Skeletal muscle satellite cell (primary cell): ENCODE data around the gene LGALS4.

Experiments used
- H3K27me3 ChIP-seq: 2 replicates; pipeline ENCODE4 v1.7.0; 2013; ENCODE audit warnings: low read length; ENCODE audit not compliant: control insufficient read depth, insufficient read depth
- H3K36me3 ChIP-seq: 2 replicates; pipeline ENCODE4 v1.7.0; 2013; ENCODE audit warnings: mild to moderate bottlenecking, control low read depth, low read length; ENCODE audit not compliant: insufficient read depth
- H3K4me1 ChIP-seq: 2 replicates; pipeline ENCODE4 v1.7.0; 2013; ENCODE audit warnings: low read length; ENCODE audit not compliant: control insufficient read depth, insufficient read depth
- H3K4me2 ChIP-seq: 2 replicates; pipeline ENCODE4 v1.7.0; 2013; ENCODE audit warnings: mild to moderate bottlenecking, low read length
- H3K4me3 ChIP-seq: 2 replicates; pipeline ENCODE4 v1.7.0; 2013; ENCODE audit warnings: low read length
- H3K9ac ChIP-seq: 2 replicates; pipeline ENCODE4 v1.7.0; 2013; ENCODE audit warnings: mild to moderate bottlenecking, low read depth, low read length, moderate library complexity
- H3K9me3 ChIP-seq: replicated peaks from 2 replicates; pipeline ENCODE4 v1.7.0; 2013; ENCODE audit warnings: mild to moderate bottlenecking, control low read depth, low read length

LGALS4 gene

DNA sequence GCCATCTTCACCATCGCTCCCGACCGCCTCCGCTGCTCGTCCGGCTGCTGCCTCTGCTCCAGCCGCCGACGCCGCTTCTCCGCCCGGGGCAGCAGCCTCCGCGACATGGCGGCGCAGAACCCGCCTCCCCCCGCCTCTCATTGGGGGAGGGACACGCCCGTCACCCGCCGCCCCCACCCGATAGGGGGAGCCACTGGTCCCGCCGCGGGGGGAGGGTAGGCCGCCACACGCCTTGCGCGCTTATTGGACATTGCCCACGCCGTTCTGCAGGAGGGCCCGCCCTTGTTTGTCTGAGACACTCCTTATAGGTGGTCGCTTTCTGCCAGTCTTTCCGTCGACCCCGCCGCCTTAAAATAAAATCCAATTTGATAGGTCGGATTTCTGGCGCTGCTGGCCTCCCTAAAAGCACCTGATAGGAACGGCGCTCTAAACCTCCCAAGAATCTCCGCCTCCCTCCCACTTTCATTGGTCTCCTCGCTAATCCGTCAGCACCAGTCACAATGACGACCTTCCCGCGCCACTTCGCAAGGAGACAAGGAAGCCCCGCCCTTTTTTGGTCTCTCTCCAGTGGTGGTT is 37.2 kb upstream of the LGALS4 start, which contains the start of gene HNRNPL:
Gene HNRNPL (minus strand): TSS at position 127 of the 576 bp plus-strand sequence. CDS start 20 bp downstream, at position 107.
- peak within 1 kb of the TSS; percentile 85 for H3K4me3 ChIP-seq
- peak within 1 kb of the TSS; percentile 98 for H3K4me2 ChIP-seq
- H3K9me3 ChIP-seq = no peaks in the 10 kb centered on the region
- peak within 1 kb of the TSS; percentile 99 for H3K9ac ChIP-seq
- H3K27me3 ChIP-seq = no peaks in the 10 kb centered on the region
- H3K36me3 ChIP-seq = peaks cover 38% of the 10 kb centered on the region
- peaks cover 35% of the 10 kb centered on the region for H3K4me1 ChIP-seq

GRCh38 chr19:38849147-38849859 is 36.6 kb upstream of the LGALS4 start:
- no peaks in the 10 kb centered on the region for H3K27me3 ChIP-seq
- H3K36me3 ChIP-seq = peaks cover 44% of the 10 kb centered on the region
- H3K4me3 ChIP-seq = peak overlapping the region; percentile 85
- H3K9ac ChIP-seq = peak overlapping the region; percentile 99
- no peaks in the 10 kb centered on the region for H3K9me3 ChIP-seq
- H3K4me1 ChIP-seq = peaks cover 35% of the 10 kb centered on the region
- peak overlapping the region; percentile 98 for H3K4me2 ChIP-seq

DNA sequence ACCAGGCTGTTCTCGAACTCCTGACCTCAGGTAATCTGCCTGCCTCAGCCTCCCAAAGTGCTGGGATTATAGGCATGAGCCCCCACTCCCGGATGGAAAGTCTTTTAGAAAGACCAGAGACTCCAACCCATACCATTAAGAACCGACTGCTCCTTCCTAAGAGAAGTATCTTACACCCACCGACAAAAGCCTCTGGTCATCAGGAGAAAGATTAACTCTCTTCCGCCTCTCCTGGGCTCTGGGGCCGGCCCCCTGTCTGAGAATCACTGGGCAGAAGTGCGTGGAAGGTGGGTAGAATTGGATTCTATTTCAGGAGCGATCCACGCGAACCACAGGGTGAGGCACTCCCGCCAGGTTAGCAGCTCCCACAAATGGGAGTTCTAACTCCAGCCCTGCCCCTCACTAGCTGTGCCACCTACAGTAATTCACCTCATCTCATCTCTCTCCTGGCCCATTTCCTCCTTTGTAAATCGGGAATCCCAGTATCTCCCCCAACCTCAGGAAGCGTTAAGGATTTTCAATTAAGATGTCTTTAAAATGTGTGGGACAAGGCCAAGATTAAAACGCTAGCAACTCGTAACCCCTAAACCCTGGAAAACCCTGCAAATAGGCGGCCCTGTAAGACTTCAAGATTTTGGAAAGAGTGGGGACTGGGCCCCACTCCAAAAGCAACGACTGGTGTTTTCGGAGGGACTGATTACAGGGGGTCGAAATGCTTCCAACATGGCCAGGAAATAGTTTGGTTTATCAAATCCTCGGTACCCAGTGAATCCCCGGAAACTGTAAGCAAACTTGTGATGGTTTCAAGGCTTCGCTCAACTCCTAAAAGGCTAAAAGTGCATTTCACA is 35.8 kb upstream of the LGALS4 start:
- H3K4me2 ChIP-seq = peak overlapping the region; percentile 98
- H3K4me3 ChIP-seq = peak overlapping the region; percentile 85
- H3K27me3 ChIP-seq = no peaks in the 10 kb centered on the region
- H3K9me3 ChIP-seq = no peaks in the 10 kb centered on the region
- peaks cover 52% of the 10 kb centered on the region for H3K36me3 ChIP-seq
- peaks cover 35% of the 10 kb centered on the region for H3K4me1 ChIP-seq
- H3K9ac ChIP-seq = peak overlapping the region; percentile 99

DNA sequence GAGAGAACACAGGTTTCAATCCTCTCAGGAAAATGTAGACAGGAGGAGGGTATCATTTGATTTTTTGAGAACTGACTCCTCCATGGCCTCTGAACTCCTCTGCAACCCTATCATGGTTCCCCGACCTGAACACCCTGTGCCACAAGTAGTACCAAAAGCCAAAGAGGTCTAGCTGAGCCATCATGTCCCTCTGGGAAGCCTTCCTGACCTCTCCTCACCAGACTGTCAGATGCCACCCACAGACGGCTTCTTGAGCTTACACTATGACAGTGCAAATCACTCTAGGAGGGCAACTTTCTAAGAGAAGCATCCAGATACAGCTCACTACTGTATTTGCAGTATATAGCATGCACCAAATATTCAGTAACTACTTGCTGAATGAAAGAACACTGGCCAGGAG is 33.4 kb upstream of the LGALS4 start:
- Histone ChIP-seq H3K4me2 (no peak overlapping the region), H3K9me3 (no peaks in the 10 kb centered on the region), H3K36me3 (peaks cover 76% of the 10 kb centered on the region), H3K4me1 (peaks cover 22% of the 10 kb centered on the region), H3K27me3 (no peaks in the 10 kb centered on the region), H3K4me3 (no peak overlapping the region), H3K9ac (no peak overlapping the region)

DNA sequence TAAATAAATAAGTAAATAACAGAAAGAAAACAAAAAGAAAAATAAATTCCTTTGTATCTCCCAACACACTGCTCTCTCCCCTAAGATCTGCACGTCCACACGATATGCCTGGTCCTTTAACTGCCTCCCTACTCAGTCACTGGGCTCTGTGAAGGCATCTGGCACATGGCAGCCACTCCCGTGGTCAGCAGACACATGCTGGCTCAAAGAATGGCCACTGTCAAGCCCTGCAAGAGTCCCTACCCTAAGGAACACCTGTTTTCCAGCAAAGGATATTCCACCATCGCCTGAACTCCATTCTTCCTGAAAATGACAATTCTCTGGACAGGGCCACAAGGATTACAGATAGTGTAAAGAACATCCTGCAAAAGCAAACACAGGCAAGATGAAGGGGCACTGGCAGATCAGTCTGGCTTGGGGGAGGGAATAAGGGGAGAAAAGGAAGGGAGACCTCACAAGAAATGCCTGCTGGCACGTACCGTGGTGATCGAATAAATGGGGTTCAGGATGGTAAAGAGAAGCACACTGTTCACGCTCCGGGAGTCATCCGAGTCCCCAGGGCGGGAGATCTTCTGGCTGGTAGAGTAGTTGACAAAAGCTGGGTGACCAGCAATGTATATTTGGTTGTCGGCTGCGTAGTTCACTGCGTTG is 32.8 kb upstream of the LGALS4 start:
- peaks cover 17% of the 10 kb centered on the region for H3K4me1 ChIP-seq
- no peak overlapping the region for H3K4me2 ChIP-seq
- no peak overlapping the region for H3K9ac ChIP-seq
- H3K36me3 ChIP-seq = peaks cover 82% of the 10 kb centered on the region
- no peaks in the 10 kb centered on the region for H3K27me3 ChIP-seq
- H3K9me3 ChIP-seq = no peaks in the 10 kb centered on the region
- no peak overlapping the region for H3K4me3 ChIP-seq

DNA sequence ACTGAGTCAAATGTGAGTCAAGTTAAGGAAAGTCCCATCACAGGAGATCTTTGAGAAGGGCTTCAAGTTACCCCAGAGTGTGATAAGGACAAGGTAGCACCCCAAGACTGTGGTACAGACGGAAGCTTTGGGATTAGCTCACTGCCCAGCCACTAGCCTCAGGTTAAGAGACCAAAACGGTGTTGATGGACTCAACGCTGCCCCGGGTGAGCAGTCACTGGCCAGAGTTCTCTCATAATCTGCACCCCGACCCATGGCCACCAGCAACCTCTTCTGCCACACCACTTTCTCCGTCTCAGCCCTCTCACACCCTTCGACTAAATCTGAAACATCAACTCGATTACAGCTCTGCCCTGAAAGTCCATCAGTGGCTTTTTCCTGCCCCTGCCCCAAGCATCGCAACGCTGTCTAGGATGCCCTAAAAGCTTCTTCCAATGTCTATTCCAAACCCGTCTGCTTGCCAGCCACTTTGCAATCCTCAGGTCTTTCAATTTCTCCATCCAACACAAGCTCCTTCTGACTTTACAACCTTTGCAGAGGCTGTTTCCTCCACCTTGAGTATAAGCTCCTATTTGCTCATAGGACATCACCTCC is 31.4 kb upstream of the LGALS4 start:
- Histone ChIP-seq H3K36me3 (peaks cover 93% of the 10 kb centered on the region), H3K4me3 (no peak overlapping the region), H3K4me2 (no peak overlapping the region), H3K9me3 (no peaks in the 10 kb centered on the region), H3K4me1 (peaks cover 17% of the 10 kb centered on the region), H3K9ac (no peak overlapping the region), H3K27me3 (no peaks in the 10 kb centered on the region)

- no peak overlapping the region for H3K4me2 ChIP-seq
- H3K9ac ChIP-seq = no peak overlapping the region
- peaks cover 13% of the 10 kb centered on the region for H3K4me1 ChIP-seq
- no peaks in the 10 kb centered on the region for H3K9me3 ChIP-seq
- H3K4me3 ChIP-seq = no peak overlapping the region
- H3K36me3 ChIP-seq = peaks cover 95% of the 10 kb centered on the region
- H3K27me3 ChIP-seq = no peaks in the 10 kb centered on the region
Observed at GRCh38 chr19:38843175-38843758, 30.5 kb upstream of the LGALS4 start.

- H3K4me2 ChIP-seq = no peak overlapping the region
- peaks cover 97% of the 10 kb centered on the region for H3K36me3 ChIP-seq
- H3K4me1 ChIP-seq = peaks cover 7% of the 10 kb centered on the region
- H3K9ac ChIP-seq = no peak overlapping the region
- H3K9me3 ChIP-seq = no peaks in the 10 kb centered on the region
- H3K27me3 ChIP-seq = no peaks in the 10 kb centered on the region
- H3K4me3 ChIP-seq = no peak overlapping the region
Observed at GRCh38 chr19:38842439-38843174, 29.9 kb upstream of the LGALS4 start.

DNA sequence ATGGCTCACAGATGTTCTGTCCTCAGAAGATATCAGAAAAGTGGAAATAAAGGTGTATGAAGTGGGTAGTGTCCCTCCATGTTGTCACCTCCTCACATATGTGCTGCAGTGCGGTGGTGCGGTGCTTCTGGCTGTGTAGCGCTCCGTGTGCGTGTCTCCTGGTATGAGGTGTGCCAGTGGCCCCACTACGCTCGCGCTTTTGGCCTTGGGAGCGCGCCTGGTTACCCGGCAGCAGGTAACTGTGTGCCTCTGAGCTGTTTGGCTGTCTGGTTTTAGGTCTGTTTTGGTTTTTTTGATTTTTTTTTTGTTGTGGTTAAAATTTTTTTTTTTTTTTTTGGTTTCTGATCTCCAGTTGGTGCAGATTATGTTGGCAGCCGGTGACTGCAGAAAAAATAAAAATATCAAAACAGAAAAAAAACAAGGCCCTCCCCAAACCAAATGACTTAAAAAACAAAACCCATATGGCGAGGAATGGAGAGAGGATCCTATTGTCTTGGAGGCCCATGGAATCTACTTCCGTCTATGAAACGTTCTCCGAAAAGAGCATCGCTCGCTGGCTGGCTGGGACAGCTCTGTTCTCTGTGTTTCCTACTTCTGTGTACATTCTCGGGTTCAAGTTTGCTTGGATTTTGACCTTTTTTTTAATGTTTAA is 29.2 kb upstream of the LGALS4 start:
- Histone ChIP-seq H3K9ac (no peak overlapping the region), H3K4me1 (no peaks in the 10 kb centered on the region), H3K36me3 (peaks cover 97% of the 10 kb centered on the region), H3K4me3 (no peak overlapping the region), H3K27me3 (no peaks in the 10 kb centered on the region), H3K4me2 (no peak overlapping the region), H3K9me3 (no peaks in the 10 kb centered on the region)

DNA sequence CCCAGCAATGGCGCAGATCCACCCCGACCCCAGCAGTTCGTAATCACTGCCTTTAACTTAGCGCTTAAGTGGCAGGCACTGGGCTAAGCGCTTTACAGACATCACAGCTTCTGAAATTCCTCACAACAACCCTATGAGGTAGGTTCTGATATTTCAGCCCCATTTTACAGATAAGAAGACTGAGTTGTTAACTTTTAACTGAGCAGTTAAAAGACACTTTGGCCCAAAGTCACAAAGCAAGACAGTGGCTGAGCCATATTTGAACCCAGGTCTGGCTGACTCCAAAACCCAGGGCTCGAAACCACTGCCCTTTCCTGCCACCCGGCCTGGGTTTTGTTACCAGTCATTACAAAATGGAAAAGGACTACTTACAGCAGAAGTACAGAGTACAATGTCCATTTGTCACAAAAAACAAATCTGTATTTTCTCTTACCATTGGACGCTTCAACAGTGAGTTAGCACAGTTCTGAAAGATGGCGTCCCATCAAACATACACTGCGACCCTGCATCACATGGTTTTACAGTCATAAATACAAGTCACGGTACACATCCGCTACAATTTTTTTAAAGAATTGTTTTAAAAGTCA is 28.5 kb upstream of the LGALS4 start:
- H3K27me3 ChIP-seq = no peaks in the 10 kb centered on the region
- peaks cover 97% of the 10 kb centered on the region for H3K36me3 ChIP-seq
- no peaks in the 10 kb centered on the region for H3K4me1 ChIP-seq
- no peak overlapping the region for H3K4me3 ChIP-seq
- no peaks in the 10 kb centered on the region for H3K9me3 ChIP-seq
- H3K9ac ChIP-seq = no peak overlapping the region
- no peak overlapping the region for H3K4me2 ChIP-seq
